Astrocyte (in vitro differentiated cells and primary cell): Measurements from ENCODE around the gene CATSPER4.

Experiments
- CTCF ChIP-seq: IDR thresholded peaks from 2 replicates; pipeline ENCODE4 v1.5.1; 2011; ENCODE audit warnings: low read depth, mild to moderate bottlenecking, inconsistent platforms, low read length, moderate library complexity; ENCODE audit not compliant: insufficient read depth
- EZH2 ChIP-seq: IDR thresholded peaks from 2 replicates; pipeline ENCODE4 v1.6.1; 2012; ENCODE audit warnings: mild to moderate bottlenecking, low read length, inconsistent platforms; ENCODE audit not compliant: insufficient read depth

- TF ChIP-seq CTCF (no peak), EZH2 (no peak)
Observed at GRCh38 chr1:26180010-26180506, 10.3 kb upstream of the CATSPER4 start.
